Breast epithelium (tissue), 3 donors: ENCODE results near the gene RPL36A.

ENCODE experiments used
- CTCF ChIP-seq, 3 donors: fragments of 450-650 bp; IDR thresholded peaks; one replicate each; pipeline ENCODE4 v1.5.1; 2016 to 2017; ENCODE audit warnings: antibody characterized with exemption in 3 of 3, mild to moderate bottlenecking in 3 of 3, moderate library complexity in 3 of 3
- POLR2AphosphoS5 ChIP-seq, 3 donors: sonication (generic); formaldehyde crosslinking; IDR thresholded peaks; one replicate each; pipeline ENCODE4 v1.6.1; 2017; ENCODE audit warnings: antibody characterized with exemption in 3 of 3

- TF ChIP-seq CTCF (IDR thresholded peaks at IDR 0.05), result no peak
- TF ChIP-seq POLR2AphosphoS5 (IDR thresholded peaks at IDR 0.05), result no peak
These were observed 21.1 kb upstream of the RPL36A start for GRCh38 chrX:101369687-101370086.
